ENCODE measurements around the gene SERPINB8.

- TF ChIP-seq POLR2A (IDR thresholded peaks at IDR 0.05; ENCODE audit: insufficient read depth in 1 of 2, low read depth in 2 of 2, low read length in 2 of 2) (no peak), CTCF (CRISPR knock-in tag; IDR thresholded peaks at IDR 0.05) (no peak), FOXK1 (CRISPR knock-in tag; IDR thresholded peaks at IDR 0.05; ENCODE audit: borderline replicate concordance, low read depth) (no peak), ELF1 (CRISPR knock-in tag; IDR thresholded peaks at IDR 0.05) (no peak), CEBPB (IDR thresholded peaks at IDR 0.05; ENCODE audit: borderline replicate concordance, low read depth, low read length) (no peak), HOXA7 (CRISPR knock-in tag; IDR thresholded peaks at IDR 0.05) (no peak), CEBPG (CRISPR knock-in tag; IDR thresholded peaks at IDR 0.05) (no peak)
Measured at GRCh38 chr18:63951302-63951705, 18.6 kb upstream of the SERPINB8 start.
